Subcutaneous adipose tissue (tissue), 4 donors: ENCODE results near the gene PPM1N. TPM values are rescaled to one million over a fixed set of nuclear protein-coding genes. Genes with fewer than 3 reads are reported as not detected.

ENCODE experiments used
- total RNA-seq, 4 donors: library from RNA; depleted of rRNA; stranded (reverse); fragments of >200 nt; gene quantifications; one replicate each; pipeline ENCODE4 v1.1.0, GENCODE V29; 2016
- TF ChIP-seq, protein P1 (sequence below): fragments of 450-650 bp; IDR thresholded peaks from one replicate; pipeline ENCODE4 v1.5.1; 2016; ENCODE audit warnings: low read depth, mild to moderate bottlenecking, control low read depth, antibody characterized with exemption, moderate library complexity

PPM1N gene
- total RNA-seq, 4 donors from 2014 or later = 1.3 to 2.0 (median 2.0) TPM; not detected in 1

DNA sequence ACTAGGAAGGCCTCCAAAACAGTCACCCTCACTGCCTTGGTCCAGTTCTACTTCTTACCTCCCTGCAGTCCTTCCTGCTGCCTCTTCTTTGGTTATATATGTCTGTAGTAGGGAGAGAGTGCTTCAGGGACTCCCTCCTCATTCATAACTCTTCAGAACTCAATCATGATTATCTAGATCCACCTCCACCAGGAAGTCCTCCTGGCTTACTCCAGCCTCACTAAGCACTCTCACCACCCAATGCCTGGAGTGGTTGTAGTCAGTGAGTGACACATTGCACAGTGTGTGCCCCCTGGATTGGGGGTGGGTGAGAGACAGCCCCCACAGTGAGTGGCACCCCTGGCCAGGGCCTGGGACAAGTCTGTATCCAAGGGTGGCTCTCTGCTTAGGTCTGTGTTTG is 40.5 kb upstream of the PPM1N start:
- TF ChIP-seq, protein P1, sequence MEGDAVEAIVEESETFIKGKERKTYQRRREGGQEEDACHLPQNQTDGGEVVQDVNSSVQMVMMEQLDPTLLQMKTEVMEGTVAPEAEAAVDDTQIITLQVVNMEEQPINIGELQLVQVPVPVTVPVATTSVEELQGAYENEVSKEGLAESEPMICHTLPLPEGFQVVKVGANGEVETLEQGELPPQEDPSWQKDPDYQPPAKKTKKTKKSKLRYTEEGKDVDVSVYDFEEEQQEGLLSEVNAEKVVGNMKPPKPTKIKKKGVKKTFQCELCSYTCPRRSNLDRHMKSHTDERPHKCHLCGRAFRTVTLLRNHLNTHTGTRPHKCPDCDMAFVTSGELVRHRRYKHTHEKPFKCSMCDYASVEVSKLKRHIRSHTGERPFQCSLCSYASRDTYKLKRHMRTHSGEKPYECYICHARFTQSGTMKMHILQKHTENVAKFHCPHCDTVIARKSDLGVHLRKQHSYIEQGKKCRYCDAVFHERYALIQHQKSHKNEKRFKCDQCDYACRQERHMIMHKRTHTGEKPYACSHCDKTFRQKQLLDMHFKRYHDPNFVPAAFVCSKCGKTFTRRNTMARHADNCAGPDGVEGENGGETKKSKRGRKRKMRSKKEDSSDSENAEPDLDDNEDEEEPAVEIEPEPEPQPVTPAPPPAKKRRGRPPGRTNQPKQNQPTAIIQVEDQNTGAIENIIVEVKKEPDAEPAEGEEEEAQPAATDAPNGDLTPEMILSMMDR = no peak

GRCh38 chr19:45460807-45461347 is 37.4 kb upstream of the PPM1N start:
- TF ChIP-seq, protein P1 = no peak

DNA sequence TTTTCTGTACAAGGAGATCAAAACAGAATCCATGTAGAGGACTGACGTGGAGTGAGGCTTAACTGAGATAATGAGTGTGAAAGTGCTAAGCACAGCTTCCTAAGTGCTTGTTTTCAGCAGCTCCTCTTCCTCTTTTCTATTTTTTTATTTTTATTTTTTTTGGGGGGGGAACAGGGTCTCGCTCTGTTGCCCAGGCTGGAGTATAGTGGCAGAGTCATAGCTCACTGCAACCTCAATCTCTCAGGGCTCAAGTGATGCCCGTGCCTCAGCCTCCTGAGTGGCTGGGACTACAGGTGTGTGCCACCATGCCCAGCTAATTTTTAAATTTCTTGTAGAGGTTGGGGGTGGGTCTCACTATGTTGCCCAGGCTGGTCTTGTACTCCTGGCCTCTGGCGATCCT is 36.1 kb upstream of the PPM1N start:
- TF ChIP-seq, protein P1 = no peak

GRCh38 chr19:45463241-45463640 is 35.0 kb upstream of the PPM1N start:
- TF ChIP-seq, protein P1 = no peak

GRCh38 chr19:45464274-45464673 is 34.0 kb upstream of the PPM1N start:
- TF ChIP-seq, protein P1 = no peak

GRCh38 chr19:45464852-45465441 is 33.3 kb upstream of the PPM1N start:
- TF ChIP-seq, protein P1 = no peak

DNA sequence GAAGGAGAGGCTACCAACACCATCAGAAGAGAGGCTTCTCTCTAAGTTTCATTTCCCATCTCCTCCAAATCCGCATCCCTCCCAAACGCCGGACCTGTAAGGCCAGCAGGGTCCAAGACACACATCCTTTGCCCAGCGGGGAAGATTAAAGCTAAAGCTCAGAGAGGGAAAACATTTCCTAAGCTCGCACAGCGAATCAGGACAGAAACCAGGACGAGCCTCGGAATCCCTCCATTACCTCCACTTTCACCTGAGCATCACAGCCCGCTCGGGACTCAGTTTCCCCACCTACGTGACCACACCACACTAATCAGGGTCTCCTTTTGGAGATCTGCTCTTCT is 31.2 kb upstream of the PPM1N start:
- TF ChIP-seq, protein P1 = no peak
